HCT116 (cell line): ENCODE data around the gene SERHL2. TPM values are rescaled to one million over a fixed set of nuclear protein-coding genes. Genes with fewer than 3 reads are reported as not detected.
"Not testable (repeated sequence)": the region's sequence is repeated elsewhere in the genome, so short reads cannot be mapped to it uniquely, and the experiment has no call there.

Source experiments
- ATAC-seq: fragments of 200-7000 bp; cut with Tn5 transposase; 2 replicates; pipeline ENCODE4 v1.9.1; 2020; ENCODE audit warnings: mild to moderate bottlenecking, moderate library complexity
- BruUV-seq: library from RNA; stranded (reverse); fragments of 400-500 nt; replicated peaks from 2 replicates; lab custom pipeline; 2021; lab: Mats Ljungman, UMichigan
- CTCF ChIA-PET: fragments of 300-600 bp; sonication (Branson Sonifier 250); formaldehyde crosslinking; loops from one replicate; lab custom pipeline; 2021; ENCODE audit warnings: antibody characterized with exemption; lab: Charles Lee
- POLR2A ChIA-PET: fragments of 300-600, 350-600 bp; sonication (Branson Sonifier 250); formaldehyde crosslinking; loops from one replicate; lab custom pipeline; 2021; ENCODE audit warnings: antibody characterized with exemption; lab: Charles Lee
- RAD21 ChIA-PET, 2 experiments: fragments of 300-600 bp; sonication (Branson Sonifier 250); formaldehyde crosslinking; loops; one replicate each; lab custom pipeline; 2023; ENCODE audit warnings: low total read pairs in 2 of 2; ENCODE audit not compliant: uncharacterized antibody in 2 of 2, unreplicated experiment in 2 of 2, low non-redundant PET in 1 of 2; lab: Charles Lee
- DNase-seq: peaks from one replicate; pipeline ENCODE4 v3.0.0-alpha.2; 2010; ENCODE audit warnings: low read depth, low spot score
- H2AFZ ChIP-seq: fragments of 200-600 bp; shearing (Covaris generic), sonication (generic); 2 replicates; pipeline ENCODE4 v1.6.1; 2017; ENCODE audit warnings: low read depth, mixed run types, mixed read lengths, antibody characterized with exemption, low read length; ENCODE audit not compliant: poor library complexity, severe bottlenecking
- H3K27ac ChIP-seq: 2 replicates; pipeline ENCODE4 v1.5.1; 2012; ENCODE audit warnings: low read depth, low read length
- H3K27me3 ChIP-seq: fragments of 200-600 bp; sonication (generic); 2 replicates; pipeline ENCODE4 v1.6.1; 2016; ENCODE audit warnings: mixed run types, low read length, mixed read lengths; ENCODE audit not compliant: insufficient read depth
- H3K36me3 ChIP-seq, 2 experiments: fragments of 200-500 bp in 1 of 2; fragments of 200-600 bp in 1 of 2; sonication (Bioruptor generic) in 1 of 2; sonication (generic) in 1 of 2; 2 replicates each; pipeline versions ENCODE4 v1.5.1 to v1.6.1; 2014 to 2016; ENCODE audit warnings: low read length in 2 of 2, inconsistent platforms in 1 of 2, mixed read lengths in 1 of 2, mixed run types in 1 of 2; ENCODE audit not compliant: insufficient read depth in 2 of 2, control insufficient read depth in 1 of 2
- H3K4me1 ChIP-seq, 2 experiments: fragments of 200-600 bp in 1 of 2; sonication (generic) in 1 of 2; 2 replicates each; pipeline versions ENCODE4 v1.5.1 to v1.6.1; 2012 to 2017; ENCODE audit warnings: low read length in 2 of 2, inconsistent platforms in 1 of 2, mild to moderate bottlenecking in 1 of 2, mixed read lengths in 1 of 2, mixed run types in 1 of 2, moderate library complexity in 1 of 2; ENCODE audit not compliant: insufficient read depth in 2 of 2, control insufficient read depth in 1 of 2
- H3K4me2 ChIP-seq: fragments of 200-600 bp; sonication (generic); 2 replicates; pipeline ENCODE4 v1.6.1; 2017; ENCODE audit warnings: mixed run types, low read length, mixed read lengths
- H3K4me3 ChIP-seq, 2 experiments: fragments of 200-600 bp in 1 of 2; sonication (generic) in 1 of 2; replicated peaks in 1 of 2; 2 replicates each; pipeline ENCODE4 v1.5.1; 2011 to 2016; ENCODE audit warnings: low read length in 2 of 2, control low read depth in 1 of 2, low read depth in 1 of 2, mild to moderate bottlenecking in 1 of 2, mixed read lengths in 1 of 2, mixed run types in 1 of 2
- H3K79me2 ChIP-seq: fragments of 200-600 bp; sonication (generic); 2 replicates; pipeline ENCODE4 v1.6.1; 2017; ENCODE audit warnings: mild to moderate bottlenecking, mixed run types, low read length, moderate library complexity, mixed read lengths; ENCODE audit not compliant: insufficient read depth
- H3K9ac ChIP-seq: fragments of 200-600 bp; sonication (generic); 2 replicates; pipeline ENCODE4 v1.6.1; 2016; ENCODE audit warnings: low read length, mixed read lengths
- H3K9me2 ChIP-seq: fragments of 200-600 bp; sonication (generic), shearing (Covaris generic); 2 replicates; pipeline ENCODE4 v1.6.1; 2017; ENCODE audit warnings: mixed run types, mild to moderate bottlenecking, moderate library complexity; ENCODE audit not compliant: insufficient read depth
- H3K9me3 ChIP-seq, 2 experiments: fragments of 200-500 bp in 1 of 2; fragments of 200-600 bp in 1 of 2; sonication (Bioruptor generic) in 1 of 2; sonication (generic) in 1 of 2; 2 replicates each; pipeline ENCODE4 v1.6.1; 2014 to 2017; ENCODE audit warnings: low read length in 2 of 2, mixed read lengths in 2 of 2, inconsistent platforms in 1 of 2, low read depth in 1 of 2, mild to moderate bottlenecking in 1 of 2, mixed run types in 1 of 2, moderate library complexity in 1 of 2; ENCODE audit not compliant: control insufficient read depth in 1 of 2, insufficient read depth in 1 of 2
- H4K20me1 ChIP-seq: fragments of 200-600 bp; sonication (generic), shearing (Covaris generic); 2 replicates; pipeline ENCODE4 v1.6.1; 2017; ENCODE audit warnings: mixed run types, mild to moderate bottlenecking, moderate library complexity; ENCODE audit not compliant: insufficient read depth
- CBX3 ChIP-seq: IDR thresholded peaks from 2 replicates; pipeline ENCODE4 v1.6.1; 2012; ENCODE audit warnings: low read depth
- CEBPB ChIP-seq: IDR thresholded peaks from 2 replicates; pipeline ENCODE4 v1.6.1; 2012; ENCODE audit warnings: low read depth
- CTCF ChIP-seq, 3 experiments: fragments of 200-600 bp in 1 of 3; sonication (generic) in 1 of 3; IDR thresholded peaks in 2 of 3; conservative IDR thresholded peaks in 1 of 3; 2 replicates each; pipeline ENCODE4 v1.5.1; 2012 to 2017; ENCODE audit warnings: low read depth in 2 of 3, low read length in 2 of 3, antibody characterized with exemption in 1 of 3, borderline replicate concordance in 1 of 3, control low read depth in 1 of 3, mild to moderate bottlenecking in 1 of 3, mixed read lengths in 1 of 3, mixed run types in 1 of 3, moderate library complexity in 1 of 3; ENCODE audit not compliant: insufficient read depth in 1 of 3
- EZH2 ChIP-seq: fragments of 200-600 bp; sonication (generic); IDR thresholded peaks from 2 replicates; pipeline ENCODE4 v1.6.1; 2017; ENCODE audit warnings: antibody characterized with exemption, mixed run types
- EZH2phosphoT487 ChIP-seq: fragments of 200-600 bp; IDR thresholded peaks from 2 replicates; pipeline ENCODE4 v1.6.1; 2018; ENCODE audit warnings: antibody characterized with exemption, borderline replicate concordance
- JUND ChIP-seq: IDR thresholded peaks from 2 replicates; pipeline ENCODE4 v1.6.1; 2012
- MAX ChIP-seq: IDR thresholded peaks from 2 replicates; pipeline ENCODE4 v1.6.1; 2012
- POLR2A ChIP-seq: IDR thresholded peaks from 2 replicates; pipeline ENCODE4 v1.7.0; 2011; ENCODE audit warnings: borderline replicate concordance; ENCODE audit not compliant: insufficient read depth, insufficient read length; ENCODE audit errors: extremely low read depth
- POLR2AphosphoS5 ChIP-seq: IDR thresholded peaks from 2 replicates; pipeline ENCODE4 v1.6.1; 2011; ENCODE audit warnings: mild to moderate bottlenecking, low read depth, low read length, moderate library complexity
- RAD21 ChIP-seq: IDR thresholded peaks from 2 replicates; pipeline ENCODE4 v1.6.1; 2012; ENCODE audit warnings: low read depth, mild to moderate bottlenecking
- SP1 ChIP-seq: IDR thresholded peaks from 2 replicates; pipeline ENCODE4 v1.6.1; 2012; ENCODE audit warnings: low read depth
- SRF ChIP-seq: IDR thresholded peaks from 2 replicates; pipeline ENCODE4 v1.6.1; 2012; ENCODE audit warnings: low read depth
- TCF7L2 ChIP-seq: IDR thresholded peaks from 2 replicates; pipeline ENCODE4 v1.7.0; 2011; ENCODE audit warnings: borderline replicate concordance, inconsistent platforms; ENCODE audit not compliant: insufficient read depth, insufficient read length; ENCODE audit errors: extremely low read depth
- YY1 ChIP-seq: IDR thresholded peaks from 2 replicates; pipeline ENCODE4 v1.6.1; 2011; ENCODE audit warnings: low read length, low read depth, moderate library complexity, mild to moderate bottlenecking; ENCODE audit not compliant: insufficient replicate concordance; ENCODE audit errors: extremely low read depth
- ZFX ChIP-seq: fragments of 450-650 bp; IDR thresholded peaks from 2 replicates; pipeline ENCODE4 v1.6.1; 2017
- ZNF274 ChIP-seq: fragments of 200-500 bp; sonication (Bioruptor generic); IDR thresholded peaks from 2 replicates; pipeline ENCODE4 v1.6.1; 2014; ENCODE audit warnings: mild to moderate bottlenecking, low read depth, low read length, inconsistent platforms
- intact Hi-C: fragments of 100-400 bp; cut with micrococcal nuclease; formaldehyde crosslinking; loops from 2 replicates; pipeline ENCODE4 v1.10.0; 2022
- total RNA-seq: library from RNA; stranded (reverse); gene quantifications from one replicate; pipeline ENCODE4 v1.2.1, GENCODE V29; 2021; ENCODE audit not compliant: unreplicated experiment
- TF ChIP-seq, protein P1 (sequence below): IDR thresholded peaks from 2 replicates; pipeline ENCODE4 v1.6.1; 2012

The SERHL2 gene
- total RNA-seq, 1 experiment from 2014 or later, result not detected

GRCh38 chr22:42562684-42563083, 8.9 kb downstream of the SERHL2 start:
- no TSS peak for BruUV-seq
- no peaks in the 10 kb centered on the region for H3K27me3 ChIP-seq
- no peak for DNase-seq
- no peaks in the 10 kb centered on the region for H4K20me1 ChIP-seq
- TF ChIP-seq TCF7L2, result no peak
- no peak for TF ChIP-seq YY1
- TF ChIP-seq EZH2, result no peak
- TF ChIP-seq, protein P1, sequence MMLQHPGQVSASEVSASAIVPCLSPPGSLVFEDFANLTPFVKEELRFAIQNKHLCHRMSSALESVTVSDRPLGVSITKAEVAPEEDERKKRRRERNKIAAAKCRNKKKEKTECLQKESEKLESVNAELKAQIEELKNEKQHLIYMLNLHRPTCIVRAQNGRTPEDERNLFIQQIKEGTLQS, result no peak
- TF ChIP-seq SP1, result no peak
- no peak for TF ChIP-seq CBX3
- TF ChIP-seq ZNF274, result no peak
- no peak for TF ChIP-seq ZFX
- no peak for TF ChIP-seq CEBPB
- no peak for TF ChIP-seq MAX
- no peak for TF ChIP-seq JUND
- no peak for TF ChIP-seq POLR2A
- TF ChIP-seq CTCF (IDR thresholded peaks at IDR 0.05 in 2 of 3, conservative IDR thresholded peaks at IDR 0.05 in 1 of 3; ENCODE audit: borderline replicate concordance in 1 of 3, insufficient read depth in 1 of 3, low read depth in 2 of 3, low read length in 2 of 3), result no peak
- no peak for TF ChIP-seq POLR2AphosphoS5
- TF ChIP-seq SRF, result no peak
- TF ChIP-seq EZH2phosphoT487, result no peak
- TF ChIP-seq RAD21, result no peak
- no peak overlapping the region for H2AFZ ChIP-seq
- no peaks in the 10 kb centered on the region for H3K9me2 ChIP-seq
- no peak overlapping the region for H3K27ac ChIP-seq
- no peak overlapping the region for H3K4me3 ChIP-seq
- H3K9me3 ChIP-seq, result no peaks in the 10 kb centered on the region
- no peaks in the 10 kb centered on the region for H3K79me2 ChIP-seq
- CTCF ChIA-PET, result interaction anchor here (1.3 kb wide), 1 partner anchor 20 kb away, joined by 3 read pairs; no protein-coding TSS in a partner anchor
- H3K4me2 ChIP-seq, result no peak overlapping the region
- no peaks in the 10 kb centered on the region for H3K36me3 ChIP-seq
- no peak overlapping the region for H3K9ac ChIP-seq
- H3K4me1 ChIP-seq, result no peaks in the 10 kb centered on the region
- POLR2A ChIA-PET, result no interaction called here
- RAD21 ChIA-PET, result no interaction called here
- intact Hi-C loops, result no loop called here
- no peak for ATAC-seq

GRCh38 chr22:42563943-42564342, 10.2 kb downstream of the SERHL2 start:
- H4K20me1 ChIP-seq, H3K27ac ChIP-seq, ATAC-seq, H3K9me2 ChIP-seq, H3K9me3 ChIP-seq, H3K79me2 ChIP-seq, BruUV-seq, POLR2A ChIA-PET, H3K27me3 ChIP-seq, H3K4me2 ChIP-seq, H3K36me3 ChIP-seq, H3K4me3 ChIP-seq, H2AFZ ChIP-seq, H3K9ac ChIP-seq, H3K4me1 ChIP-seq, DNase-seq, CTCF ChIA-PET, RAD21 ChIA-PET, intact Hi-C loops: not testable (repeated sequence)
